K562 (cell line): ENCODE results near the gene FBXW11. TPM values are rescaled to one million over a fixed set of nuclear protein-coding genes. Genes with fewer than 3 reads are reported as not detected.
A peak's percentile ranks its signal among the peaks of the same experiment; 100 is the strongest.

Experiments used
- ARID4B ChIP-seq: sonication (generic); formaldehyde crosslinking; IDR thresholded peaks from 2 replicates; pipeline ENCODE4 v1.8.0; 2022; ENCODE audit warnings: mild to moderate bottlenecking, missing genetic modification reagents
- ATF1 ChIP-seq, 2 experiments: fragments of 450-650 bp in 1 of 2; IDR thresholded peaks; 2 replicates each; pipeline ENCODE4 v1.6.1; 2016; ENCODE audit warnings: missing compliant biosample characterization in 1 of 2, missing genetic modification characterization in 1 of 2
- BRD4 ChIP-seq: fragments of 200-600 bp; sonication (generic); IDR thresholded peaks from 2 replicates; pipeline ENCODE4 v1.6.1; 2017; ENCODE audit warnings: inconsistent platforms
- DACH1 ChIP-seq: fragments of 450-650 bp; IDR thresholded peaks from 2 replicates; pipeline ENCODE4 v1.6.1; 2018; ENCODE audit not compliant: partially characterized antibody
- ETV1 ChIP-seq: fragments of 450-650 bp; conservative IDR thresholded peaks from 2 replicates; pipeline ENCODE4 v1.6.1; 2016; ENCODE audit warnings: missing genetic modification characterization, control low read depth, low read depth, missing compliant biosample characterization
- MYBL2 ChIP-seq, 2 experiments: fragments of 450-650 bp in 1 of 2; sonication (generic) in 1 of 2; formaldehyde crosslinking in 1 of 2; IDR thresholded peaks; 2 replicates each; pipeline versions ENCODE4 v1.6.1 to v1.8.1; 2017 to 2022; ENCODE audit warnings: borderline replicate concordance in 1 of 2, inconsistent platforms in 1 of 2, low read depth in 1 of 2, mild to moderate bottlenecking in 1 of 2, missing genetic modification reagents in 1 of 2, moderate library complexity in 1 of 2
- PHF20 ChIP-seq: fragments of 450-650 bp; IDR thresholded peaks from 2 replicates; pipeline ENCODE4 v1.6.1; 2018; ENCODE audit not compliant: partially characterized antibody
- PKNOX1 ChIP-seq: fragments of 450-650 bp; IDR thresholded peaks from 2 replicates; pipeline ENCODE4 v1.6.1; 2016
- POLR2AphosphoS5 ChIP-seq: IDR thresholded peaks from 2 replicates; pipeline ENCODE4 v1.6.1; 2011; ENCODE audit warnings: mild to moderate bottlenecking, low read depth, low read length, moderate library complexity; ENCODE audit not compliant: control insufficient read depth, insufficient read depth
- PTRF ChIP-seq: fragments of 450-650 bp; IDR thresholded peaks from 2 replicates; pipeline ENCODE4 v1.6.1; 2016; ENCODE audit warnings: mild to moderate bottlenecking, missing genetic modification characterization, missing compliant biosample characterization
- RBM34 ChIP-seq: fragments of 200-400 bp; formaldehyde crosslinking; IDR thresholded peaks from 2 replicates; pipeline ENCODE4 v1.6.1; 2018; ENCODE audit warnings: low read length, borderline replicate concordance; ENCODE audit not compliant: insufficient read depth
- SIN3A ChIP-seq, 2 experiments: fragments of 150-350 bp in 1 of 2; IDR thresholded peaks; 2 replicates each; pipeline ENCODE4 v1.6.1; 2011 to 2016; ENCODE audit warnings: borderline replicate concordance in 2 of 2, low read depth in 2 of 2, low read length in 2 of 2, mild to moderate bottlenecking in 2 of 2, moderate library complexity in 2 of 2; ENCODE audit not compliant: control insufficient read depth in 1 of 2
- SPI1 ChIP-seq: IDR thresholded peaks from 2 replicates; pipeline ENCODE4 v1.6.1; 2011; ENCODE audit warnings: low read depth, low read length, control low read depth, borderline replicate concordance
- SRSF9 ChIP-seq: fragments of 200-400 bp; formaldehyde crosslinking; IDR thresholded peaks from 2 replicates; pipeline ENCODE4 v1.6.1; 2017; ENCODE audit warnings: low read depth, low read length, borderline replicate concordance
- STAT5B ChIP-seq: fragments of 250-450 bp; sonication (Bioruptor Pico); IDR thresholded peaks from 2 replicates; pipeline ENCODE4 v1.8.0; 2021; ENCODE audit warnings: mild to moderate bottlenecking, inconsistent platforms
- TCF15 ChIP-seq: fragments of 250-450 bp; sonication (Bioruptor Pico); IDR thresholded peaks from 2 replicates; pipeline ENCODE4 v1.8.0; 2022; ENCODE audit warnings: moderate library complexity, mild to moderate bottlenecking, inconsistent platforms
- XRCC5 ChIP-seq: fragments of 200-400 bp; formaldehyde crosslinking; IDR thresholded peaks from 2 replicates; pipeline ENCODE4 v1.6.1; 2017; ENCODE audit warnings: low read depth, mild to moderate bottlenecking, low read length
- ZBTB1 ChIP-seq: sonication (generic); formaldehyde crosslinking; IDR thresholded peaks from 2 replicates; pipeline ENCODE4 v1.8.1; 2023; ENCODE audit warnings: missing genetic modification reagents, low read depth, mild to moderate bottlenecking, borderline replicate concordance
- ZNF133 ChIP-seq: fragments of 250-450 bp; sonication (Bioruptor Pico); IDR thresholded peaks from 2 replicates; pipeline ENCODE4 v1.4.0; 2020; ENCODE audit warnings: mild to moderate bottlenecking
- ZNF212 ChIP-seq: fragments of 450-650 bp; formaldehyde crosslinking; IDR thresholded peaks from 2 replicates; pipeline ENCODE4 v1.4.0; 2020; ENCODE audit warnings: mild to moderate bottlenecking
- ZNF398 ChIP-seq: fragments of 250-450 bp; sonication (Bioruptor Pico); IDR thresholded peaks from 2 replicates; pipeline ENCODE4 v1.8.0; 2021; ENCODE audit warnings: moderate library complexity, mild to moderate bottlenecking, inconsistent platforms
- polyA plus RNA-seq, 8 experiments: library from polyadenylated mRNA; depleted of rRNA in 4 of 8; stranded (reverse) in 5 of 8; unstranded in 3 of 8; fragments of >200 nt; fragmentation: Nextera tagmentation in 2 of 8; fragmentation: Illumina TruSeq in 1 of 8; extraction: Ambion mirVana in 2 of 8; extraction: Trizol in 1 of 8; gene quantifications; 2 replicates each; pipeline versions ENCODE4 v1.2.1 to v1.2.3, GENCODE V29; 2011 to 2014; ENCODE audit warnings: inconsistent platforms in 1 of 8, missing spikeins in 1 of 8
- total RNA-seq, 7 experiments: library from RNA; depleted of rRNA in 6 of 7; stranded (reverse); fragments of >200 nt in 6 of 7; fragmentation: Illumina TruSeq in 2 of 7; extraction: Trizol in 2 of 7; gene quantifications; 2 replicates each; pipeline versions ENCODE4 v1.2.1 to v1.2.3, GENCODE V29; 2011 to 2021; ENCODE audit warnings: low replicate concordance in 1 of 7

FBXW11 gene
- total and polyA plus RNA-seq, 9 of the 15 experiments (the other 6 are each of a cell fraction or from before 2014, with no cell fraction given): 3.0 to 28.6 (median 23.6) TPM

- TF ChIP-seq PKNOX1: no peak
- no peak for TF ChIP-seq STAT5B (CRISPR knock-in tag)
- no peak for TF ChIP-seq RBM34
- peak; percentile 66 for TF ChIP-seq POLR2AphosphoS5
- no peak for TF ChIP-seq ZBTB1 (CRISPR knock-in tag)
- no peak for TF ChIP-seq PTRF (tag)
- no peak for TF ChIP-seq PHF20
- TF ChIP-seq SPI1: no peak
- no peak for TF ChIP-seq BRD4
- no peak for TF ChIP-seq ETV1 (tag)
- TF ChIP-seq SIN3A (IDR thresholded peaks at IDR 0.05; ENCODE audit: borderline replicate concordance in 2 of 2, control insufficient read depth in 1 of 2, low read depth in 2 of 2, low read length in 2 of 2): 0 out of 4 replicates have a peak, but pooled peaks of 1 of the 2 experiments have one; percentile 35
- no peak for TF ChIP-seq MYBL2 (IDR thresholded peaks at IDR 0.05; ENCODE audit: low read depth)
- TF ChIP-seq MYBL2 (CRISPR knock-in tag; IDR thresholded peaks at IDR 0.05; ENCODE audit: borderline replicate concordance): no peak
- no peak for TF ChIP-seq ATF1 (CRISPR knock-in tag; IDR thresholded peaks at IDR 0.05)
- 0 out of 2 replicates have a peak, but pooled peaks have one; percentile 27 for TF ChIP-seq ATF1 (tag; IDR thresholded peaks at IDR 0.05)
- no peak for TF ChIP-seq ZNF212 (CRISPR knock-in tag)
- no peak for TF ChIP-seq TCF15 (CRISPR knock-in tag)
- no peak for TF ChIP-seq ZNF133 (CRISPR knock-in tag)
- TF ChIP-seq ARID4B (CRISPR knock-in tag): no peak
- no peak for TF ChIP-seq SRSF9
- peak; percentile 26 for TF ChIP-seq DACH1
- TF ChIP-seq XRCC5: no peak
- no peak for TF ChIP-seq ZNF398
Measured at GRCh38 chr5:172008689-172009141, 2.3 kb upstream of the FBXW11 start (continued).
